HEK293T (cell line): ENCODE data around the gene MYMX.
"Not testable (repeated sequence)": the region's sequence is repeated elsewhere in the genome, so short reads cannot be mapped to it uniquely, and the experiment has no call there.

ENCODE experiments used
- CTCF ChIA-PET: fragments of 350-600 bp; formaldehyde crosslinking; extraction: SDS; loops from one replicate; lab custom pipeline; 2021; ENCODE audit warnings: antibody characterized with exemption, inconsistent platforms; lab: Yijun Ruan, JAX
- POLR2A ChIA-PET: fragments of 350-600 bp; formaldehyde crosslinking; extraction: SDS; loops from one replicate; lab custom pipeline; 2020; ENCODE audit warnings: antibody characterized with exemption, inconsistent platforms; lab: Yijun Ruan, JAX
- DNase-seq: peaks from one replicate; pipeline ENCODE4 v3.0.0; 2012; ENCODE audit warnings: mixed read lengths; ENCODE audit errors: extremely low spot score
- ARNT ChIP-seq: fragments of 450-650 bp; IDR thresholded peaks from 2 replicates; pipeline ENCODE4 v1.6.1; 2017; ENCODE audit warnings: mild to moderate bottlenecking
- BHLHE40 ChIP-seq: fragments of 450-650 bp; IDR thresholded peaks from 2 replicates; pipeline ENCODE4 v1.6.1; 2016; ENCODE audit warnings: mild to moderate bottlenecking, moderate library complexity, borderline replicate concordance
- CTBP1 ChIP-seq: fragments of 450-650 bp; IDR thresholded peaks from 2 replicates; pipeline ENCODE4 v1.6.1; 2016; ENCODE audit warnings: borderline replicate concordance
- ELF4 ChIP-seq: fragments of 450-650 bp; IDR thresholded peaks from 2 replicates; pipeline ENCODE4 v1.6.1; 2017; ENCODE audit warnings: antibody characterized with exemption
- FOXA1 ChIP-seq: fragments of 450-650 bp; IDR thresholded peaks from 2 replicates; pipeline ENCODE4 v1.6.1; 2016; ENCODE audit warnings: mild to moderate bottlenecking
- FOXK2 ChIP-seq: fragments of 450-650 bp; IDR thresholded peaks from 2 replicates; pipeline ENCODE4 v1.6.1; 2016; ENCODE audit warnings: mild to moderate bottlenecking
- FOXM1 ChIP-seq: fragments of 450-650 bp; IDR thresholded peaks from 2 replicates; pipeline ENCODE4 v1.6.1; 2017; ENCODE audit warnings: mild to moderate bottlenecking, borderline replicate concordance
- HDGF ChIP-seq: fragments of 450-650 bp; IDR thresholded peaks from 2 replicates; pipeline ENCODE4 v1.6.1; 2017; ENCODE audit warnings: antibody characterized with exemption, borderline replicate concordance
- L3MBTL2 ChIP-seq: fragments of 450-650 bp; conservative IDR thresholded peaks from 2 replicates; pipeline ENCODE4 v1.6.1; 2016; ENCODE audit warnings: mild to moderate bottlenecking
- LEF1 ChIP-seq: fragments of 450-650 bp; IDR thresholded peaks from 2 replicates; pipeline ENCODE4 v1.6.1; 2017; ENCODE audit warnings: mild to moderate bottlenecking, borderline replicate concordance
- NFRKB ChIP-seq: fragments of 450-650 bp; IDR thresholded peaks from 2 replicates; pipeline ENCODE4 v1.6.1; 2016; ENCODE audit warnings: mild to moderate bottlenecking, moderate library complexity
- SP1 ChIP-seq: fragments of 450-650 bp; IDR thresholded peaks from 2 replicates; pipeline ENCODE4 v1.6.1; 2017
- SUZ12 ChIP-seq: fragments of 450-650 bp; IDR thresholded peaks from 2 replicates; pipeline ENCODE4 v1.6.1; 2016; ENCODE audit warnings: mild to moderate bottlenecking
- TARDBP ChIP-seq: fragments of 450-650 bp; IDR thresholded peaks from 2 replicates; pipeline ENCODE4 v1.6.1; 2016
- ZNF384 ChIP-seq: fragments of 450-650 bp; IDR thresholded peaks from 2 replicates; pipeline ENCODE4 v1.6.1; 2016
- TF ChIP-seq, protein P1 (sequence below): fragments of 450-650 bp; IDR thresholded peaks from 2 replicates; pipeline ENCODE4 v1.6.1; 2016

Gene MYMX

DNA sequence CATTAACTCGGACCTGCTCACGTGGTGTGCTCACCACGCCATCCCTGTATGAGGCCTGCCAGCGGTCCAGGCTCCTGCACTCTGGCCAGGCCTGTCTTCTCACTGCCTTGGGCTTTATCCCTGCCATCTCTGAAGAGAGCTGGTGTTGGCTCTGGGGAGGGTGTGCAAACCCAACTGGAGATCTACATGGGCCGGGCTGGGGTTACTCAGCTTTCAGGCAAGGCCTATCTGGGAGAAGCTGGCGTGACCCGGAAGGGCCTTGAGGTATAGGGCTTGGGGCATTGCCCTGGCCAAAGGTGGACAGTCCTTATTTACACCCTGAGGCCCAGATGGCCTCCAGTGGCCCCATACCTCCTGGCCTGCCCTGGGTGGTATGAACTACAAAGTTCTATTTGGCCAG, 11.7 kb downstream of the MYMX start:
- CTCF ChIA-PET = interaction anchor here (0.6 kb wide), 1 partner anchor 9 kb away, joined by 3 read pairs; no protein-coding TSS in a partner anchor
- POLR2A ChIA-PET = interaction anchor here (1.6 to 8.0 kb wide), 2 partner anchors 9 to 18 kb away, joined by 4 to 65 read pairs; partner anchors contain the start of gene HSP90AB1
- TF ChIP-seq CTBP1 (no peak), TARDBP (no peak), FOXK2 (no peak), LEF1 (no peak), SP1 (no peak), NFRKB (no peak), ZNF384 (no peak), ARNT (no peak), HDGF (no peak), SUZ12 (no peak), ELF4 (no peak), FOXM1 (no peak), BHLHE40 (no peak), FOXA1 (no peak), L3MBTL2 (no peak)
- TF ChIP-seq, protein P1, sequence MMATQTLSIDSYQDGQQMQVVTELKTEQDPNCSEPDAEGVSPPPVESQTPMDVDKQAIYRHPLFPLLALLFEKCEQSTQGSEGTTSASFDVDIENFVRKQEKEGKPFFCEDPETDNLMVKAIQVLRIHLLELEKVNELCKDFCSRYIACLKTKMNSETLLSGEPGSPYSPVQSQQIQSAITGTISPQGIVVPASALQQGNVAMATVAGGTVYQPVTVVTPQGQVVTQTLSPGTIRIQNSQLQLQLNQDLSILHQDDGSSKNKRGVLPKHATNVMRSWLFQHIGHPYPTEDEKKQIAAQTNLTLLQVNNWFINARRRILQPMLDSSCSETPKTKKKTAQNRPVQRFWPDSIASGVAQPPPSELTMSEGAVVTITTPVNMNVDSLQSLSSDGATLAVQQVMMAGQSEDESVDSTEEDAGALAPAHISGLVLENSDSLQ = no peak
- DNase-seq = no peak

DNA sequence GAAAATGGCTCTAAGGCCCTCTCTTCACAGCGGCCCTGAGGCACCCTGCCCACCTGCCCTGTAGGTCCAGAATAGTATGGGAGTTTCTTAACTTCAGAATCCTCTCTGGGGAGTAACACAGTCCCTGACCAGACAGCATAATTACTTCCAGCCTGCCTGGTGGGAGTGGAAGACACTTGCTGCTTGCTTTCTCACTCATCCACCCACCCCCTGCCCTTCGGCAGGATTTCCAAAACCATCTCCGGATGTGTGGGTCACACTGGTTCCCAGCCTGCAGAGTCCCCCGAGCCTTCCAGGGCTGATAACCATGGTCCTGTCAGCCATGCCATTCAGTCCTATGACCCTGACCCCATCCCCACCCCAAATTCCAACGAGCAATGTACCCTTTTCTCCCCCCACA, 12.1 kb downstream of the MYMX start:
- ChIA-PET CTCF (interaction anchor here (0.6 kb wide), 1 partner anchor 9 kb away, joined by 3 read pairs; no protein-coding TSS in a partner anchor), POLR2A (interaction anchor here (8.0 kb wide), 1 partner anchor 18 kb away, joined by 65 read pairs; the partner anchor contains the start of gene HSP90AB1)
- DNase-seq = no peak
- TF ChIP-seq NFRKB = no peak
- no peak for TF ChIP-seq SP1
- no peak for TF ChIP-seq BHLHE40
- no peak for TF ChIP-seq CTBP1
- TF ChIP-seq HDGF = no peak
- TF ChIP-seq ELF4 = no peak
- TF ChIP-seq LEF1 = no peak
- TF ChIP-seq SUZ12 = no peak
- no peak for TF ChIP-seq TARDBP
- no peak for TF ChIP-seq ARNT
- no peak for TF ChIP-seq FOXK2
- TF ChIP-seq ZNF384 = no peak
- no peak for TF ChIP-seq L3MBTL2

DNA sequence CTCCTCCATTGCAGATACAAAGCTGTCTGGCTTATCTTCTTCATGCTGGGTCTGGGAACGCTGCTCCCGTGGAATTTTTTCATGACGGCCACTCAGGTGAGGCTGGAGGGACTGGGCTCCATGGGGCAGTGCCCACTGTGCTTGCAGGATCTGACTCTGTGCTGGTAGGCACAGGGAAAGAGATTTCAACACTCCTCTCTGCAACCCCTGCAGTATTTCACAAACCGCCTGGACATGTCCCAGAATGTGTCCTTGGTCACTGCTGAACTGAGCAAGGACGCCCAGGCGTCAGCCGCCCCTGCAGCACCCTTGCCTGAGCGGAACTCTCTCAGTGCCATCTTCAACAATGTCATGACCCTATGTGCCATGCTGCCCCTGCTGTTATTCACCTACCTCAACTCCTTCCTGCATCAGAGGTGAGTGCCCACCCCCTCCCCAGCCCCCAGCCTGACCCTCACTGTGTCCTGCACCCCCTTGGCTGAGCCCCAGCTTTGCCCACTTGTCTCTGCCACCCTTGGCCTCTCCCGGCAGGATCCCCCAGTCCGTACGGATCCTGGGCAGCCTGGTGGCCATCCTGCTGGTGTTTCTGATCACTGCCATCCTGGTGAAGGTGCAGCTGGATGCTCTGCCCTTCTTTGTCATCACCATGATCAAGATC, 12.8 kb downstream of the MYMX start:
- CTCF ChIA-PET = no interaction called here
- POLR2A ChIA-PET = interaction anchor here (1.6 kb wide), 1 partner anchor 10 kb away, joined by 4 read pairs; no protein-coding TSS in a partner anchor
- DNase-seq = no peak
- TF ChIP-seq ELF4 (no peak), HDGF (no peak), BHLHE40 (no peak), ARNT (no peak), TARDBP (no peak), NFRKB (no peak), LEF1 (no peak), L3MBTL2 (no peak), FOXA1 (no peak)

DNA sequence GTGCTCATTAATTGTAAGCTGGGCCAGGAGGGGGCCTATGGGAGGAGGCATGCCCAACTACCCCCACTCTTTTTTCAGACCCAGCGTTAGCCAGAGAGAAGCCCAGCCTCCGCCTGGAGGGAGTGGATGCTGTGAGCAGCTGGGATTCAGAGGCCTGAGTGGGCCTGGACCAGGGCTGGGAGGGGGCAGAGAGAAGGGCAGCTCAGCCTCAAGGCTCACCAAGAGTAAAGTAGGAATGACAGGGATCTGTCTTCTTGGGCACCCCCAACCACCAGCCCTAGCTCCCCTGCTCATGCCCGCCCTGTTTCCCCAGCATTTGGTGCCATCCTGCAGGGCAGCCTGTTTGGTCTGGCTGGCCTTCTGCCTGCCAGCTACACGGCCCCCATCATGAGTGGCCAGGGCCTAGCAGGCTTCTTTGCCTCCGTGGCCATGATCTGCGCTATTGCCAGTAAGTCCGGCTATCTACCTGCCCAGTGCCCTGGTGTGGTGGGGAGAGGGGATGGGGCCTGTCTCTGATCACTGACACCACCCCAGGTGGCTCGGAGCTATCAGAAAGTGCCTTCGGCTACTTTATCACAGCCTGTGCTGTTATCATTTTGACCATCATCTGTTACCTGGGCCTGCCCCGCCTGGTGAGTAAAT, 13.4 kb downstream of the MYMX start:
- POLR2A ChIA-PET = interaction anchor here (1.6 kb wide), 1 partner anchor 11 kb away, joined by 4 read pairs; no protein-coding TSS in a partner anchor
- no peak for TF ChIP-seq ZNF384
- no peak for TF ChIP-seq LEF1
- no peak for TF ChIP-seq CTBP1
- TF ChIP-seq SP1 = no peak
- TF ChIP-seq HDGF = no peak
- TF ChIP-seq, protein P1 = no peak
- no peak for TF ChIP-seq L3MBTL2
- no peak for TF ChIP-seq ARNT
- no peak for TF ChIP-seq FOXK2
- no peak for TF ChIP-seq SUZ12
- TF ChIP-seq NFRKB = no peak
- TF ChIP-seq FOXA1 = no peak
- TF ChIP-seq BHLHE40 = no peak
- TF ChIP-seq TARDBP = no peak
- no peak for DNase-seq
- CTCF ChIA-PET = no interaction called here

DNA sequence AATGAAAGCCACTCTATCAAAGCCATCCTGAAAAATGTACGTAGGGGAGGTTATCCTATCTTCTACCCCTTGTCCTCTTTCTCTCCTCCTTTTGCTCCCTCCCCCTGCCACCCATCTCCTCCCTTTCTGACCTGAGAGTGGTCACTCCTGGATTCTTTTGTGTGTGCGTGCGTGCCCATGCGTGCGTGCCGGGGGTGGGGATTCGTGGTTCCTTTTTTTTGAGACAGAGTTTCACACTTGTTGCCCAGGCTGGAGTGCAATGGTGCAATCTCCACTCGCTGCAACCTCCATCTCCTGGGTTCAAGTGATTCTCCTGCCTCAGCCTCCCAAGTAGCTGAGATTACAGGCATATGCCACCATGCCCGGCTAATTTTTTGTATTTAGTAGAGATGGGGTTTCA, 14.7 kb downstream of the MYMX start:
- CTCF ChIA-PET, DNase-seq, POLR2A ChIA-PET: not testable (repeated sequence)

DNA sequence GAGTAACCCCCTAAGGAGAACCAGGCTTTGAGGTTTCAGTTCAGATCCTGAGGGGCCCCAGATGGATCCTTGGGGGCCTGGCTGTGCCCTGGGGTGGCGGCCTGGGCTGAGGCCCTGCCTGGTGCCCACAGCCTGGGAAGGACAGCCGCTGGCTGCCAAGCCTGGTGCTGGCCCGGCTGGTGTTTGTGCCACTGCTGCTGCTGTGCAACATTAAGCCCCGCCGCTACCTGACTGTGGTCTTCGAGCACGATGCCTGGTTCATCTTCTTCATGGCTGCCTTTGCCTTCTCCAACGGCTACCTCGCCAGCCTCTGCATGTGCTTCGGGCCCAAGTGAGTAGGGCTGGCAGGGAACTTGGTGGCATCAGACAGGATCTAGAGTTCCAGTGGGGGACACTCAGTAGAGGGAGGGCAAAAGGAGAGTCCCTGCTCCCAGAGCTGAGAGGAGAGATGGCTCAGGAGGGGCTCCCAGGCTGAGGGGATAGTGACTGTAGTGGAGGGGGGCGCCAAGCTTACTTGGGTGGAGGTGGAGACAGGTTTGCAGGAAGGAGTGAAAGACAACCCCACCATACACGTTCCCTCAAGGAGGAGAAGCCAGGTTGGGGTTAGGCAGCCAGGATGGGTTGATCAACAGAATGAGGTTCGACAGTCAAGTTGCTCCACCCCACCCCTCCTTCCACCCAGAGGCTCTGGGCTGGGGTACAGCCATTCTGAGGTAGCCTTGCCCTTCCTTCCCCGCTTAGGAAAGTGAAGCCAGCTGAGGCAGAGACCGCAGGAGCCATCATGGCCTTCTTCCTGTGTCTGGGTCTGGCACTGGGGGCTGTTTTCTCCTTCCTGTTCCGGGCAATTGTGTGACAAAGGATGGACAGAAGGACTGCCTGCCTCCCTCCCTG, 16.2 kb downstream of the MYMX start:
- POLR2A ChIA-PET = interaction anchor here (1.1 to 5.6 kb wide), 2 partner anchors 14 to 60 kb away, joined by 3 to 49 read pairs; partner anchors contain the start of gene HSP90AB1
- CTCF ChIA-PET = no interaction called here
- no peak for DNase-seq
- TF ChIP-seq L3MBTL2 (no peak), SP1 (no peak), ZNF384 (no peak), NFRKB (no peak), FOXK2 (no peak), CTBP1 (no peak)
- TF ChIP-seq, protein P1 = no peak
